Nephron (organoid): ENCODE data around the gene TMEM132A.

ENCODE experiments used
- H3K27ac Mint-ChIP-seq, 3 experiments: 2 replicates each; pipeline ENCODE4 v1.8.0; 2020; ENCODE audit warnings: mixed read lengths in 3 of 3, mild to moderate bottlenecking in 2 of 3, moderate library complexity in 1 of 3
- H3K27me3 Mint-ChIP-seq: 2 replicates; pipeline ENCODE4 v1.8.0; 2021; ENCODE audit warnings: low read depth, mild to moderate bottlenecking, moderate library complexity, mixed read lengths
- H3K36me3 Mint-ChIP-seq: 2 replicates; pipeline ENCODE4 v1.8.0; 2020; ENCODE audit warnings: low read depth, mixed read lengths
- H3K4me1 Mint-ChIP-seq: 2 replicates; pipeline ENCODE4 v1.8.0; 2020; ENCODE audit warnings: mixed read lengths
- H3K4me3 Mint-ChIP-seq, 3 experiments: 2 replicates each; pipeline ENCODE4 v1.8.0; 2020; ENCODE audit warnings: mild to moderate bottlenecking in 3 of 3, mixed read lengths in 3 of 3, moderate library complexity in 2 of 3
- H3K9me3 Mint-ChIP-seq: 2 replicates; pipeline ENCODE4 v1.8.0; 2020; ENCODE audit warnings: mixed read lengths
- TF ChIP-seq, protein P1 (sequence below), 3 experiments: fragments of 200-600 bp; sonication (generic); IDR thresholded peaks; one replicate each; pipeline ENCODE4 v1.5.0; 2021; ENCODE audit warnings: antibody characterized with exemption in 3 of 3; ENCODE audit not compliant: unreplicated experiment in 3 of 3

The TMEM132A gene

DNA sequence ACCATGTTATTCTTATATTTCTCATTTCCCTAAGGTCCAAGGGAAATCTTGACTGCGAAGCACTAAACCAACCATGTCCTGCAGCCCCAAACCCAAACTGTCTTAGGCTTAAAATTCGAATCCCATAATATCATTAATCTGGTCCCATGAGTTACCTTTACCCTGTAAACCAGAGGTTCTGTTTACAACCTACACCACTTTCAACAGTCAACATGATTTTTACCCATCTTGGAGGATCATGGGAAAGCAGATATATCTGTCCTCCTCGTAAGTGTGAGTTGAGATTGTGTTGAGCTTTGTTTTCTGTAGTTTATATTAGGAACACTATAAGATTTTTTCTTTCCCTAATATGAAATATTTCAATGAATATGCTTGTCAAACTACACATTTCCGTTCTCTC lies 24.3 kb upstream of the TMEM132A start:
- H3K4me1 Mint-ChIP-seq = peaks cover 11% of the 10 kb centered on the region
- no peaks in the 10 kb centered on the region for H3K27me3 Mint-ChIP-seq
- H3K36me3 Mint-ChIP-seq = peaks cover 74% of the 10 kb centered on the region
- H3K9me3 Mint-ChIP-seq = no peaks in the 10 kb centered on the region
- TF ChIP-seq, protein P1, sequence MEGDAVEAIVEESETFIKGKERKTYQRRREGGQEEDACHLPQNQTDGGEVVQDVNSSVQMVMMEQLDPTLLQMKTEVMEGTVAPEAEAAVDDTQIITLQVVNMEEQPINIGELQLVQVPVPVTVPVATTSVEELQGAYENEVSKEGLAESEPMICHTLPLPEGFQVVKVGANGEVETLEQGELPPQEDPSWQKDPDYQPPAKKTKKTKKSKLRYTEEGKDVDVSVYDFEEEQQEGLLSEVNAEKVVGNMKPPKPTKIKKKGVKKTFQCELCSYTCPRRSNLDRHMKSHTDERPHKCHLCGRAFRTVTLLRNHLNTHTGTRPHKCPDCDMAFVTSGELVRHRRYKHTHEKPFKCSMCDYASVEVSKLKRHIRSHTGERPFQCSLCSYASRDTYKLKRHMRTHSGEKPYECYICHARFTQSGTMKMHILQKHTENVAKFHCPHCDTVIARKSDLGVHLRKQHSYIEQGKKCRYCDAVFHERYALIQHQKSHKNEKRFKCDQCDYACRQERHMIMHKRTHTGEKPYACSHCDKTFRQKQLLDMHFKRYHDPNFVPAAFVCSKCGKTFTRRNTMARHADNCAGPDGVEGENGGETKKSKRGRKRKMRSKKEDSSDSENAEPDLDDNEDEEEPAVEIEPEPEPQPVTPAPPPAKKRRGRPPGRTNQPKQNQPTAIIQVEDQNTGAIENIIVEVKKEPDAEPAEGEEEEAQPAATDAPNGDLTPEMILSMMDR (IDR thresholded peaks at IDR 0.05; ENCODE audit: unreplicated experiment in 3 of 3) = no peak
- no peak overlapping the region for H3K27ac Mint-ChIP-seq
- H3K4me3 Mint-ChIP-seq = no peak overlapping the region

DNA sequence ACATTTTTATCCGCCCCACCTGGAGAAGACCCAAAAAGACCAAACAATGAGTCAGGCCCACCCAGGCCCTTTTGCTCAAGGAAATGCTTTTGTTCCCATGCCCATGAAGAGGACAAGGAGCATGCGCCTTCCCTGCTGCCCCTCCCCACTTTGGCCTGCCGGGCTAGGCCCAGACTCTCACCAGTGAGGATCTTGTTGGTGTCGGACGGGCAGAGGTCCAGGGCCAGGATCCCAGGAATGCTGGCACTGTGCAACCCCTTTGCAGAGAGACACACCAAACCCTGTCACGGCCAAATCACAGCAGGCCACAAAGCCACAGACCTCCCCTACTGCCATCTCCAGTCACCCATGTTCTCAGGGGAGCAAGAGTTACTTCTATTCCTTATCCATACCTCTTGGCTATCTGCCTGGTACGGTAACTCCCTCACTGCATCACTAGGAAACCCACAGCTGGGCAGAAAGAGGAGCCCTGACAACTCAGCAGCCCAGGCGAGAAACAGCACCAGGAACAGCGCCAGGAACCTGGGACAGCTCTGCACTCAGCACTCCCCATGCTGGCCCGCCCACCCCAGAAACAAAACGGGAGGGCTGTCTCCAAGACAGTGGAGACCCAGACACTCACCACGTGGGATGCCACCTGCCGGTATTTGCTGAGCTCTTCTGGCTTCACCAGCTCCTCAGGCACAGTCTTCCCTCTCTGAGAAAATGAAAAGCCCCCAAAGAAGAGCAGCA lies 23.4 kb upstream of the TMEM132A start:
- Mint-ChIP-seq H3K4me3 (no peak overlapping the region), H3K27ac (no peak overlapping the region), H3K36me3 (peaks cover 65% of the 10 kb centered on the region), H3K27me3 (no peaks in the 10 kb centered on the region), H3K4me1 (peaks cover 20% of the 10 kb centered on the region), H3K9me3 (no peaks in the 10 kb centered on the region)
- TF ChIP-seq, protein P1 (IDR thresholded peaks at IDR 0.05; ENCODE audit: unreplicated experiment in 3 of 3) = no peak

DNA sequence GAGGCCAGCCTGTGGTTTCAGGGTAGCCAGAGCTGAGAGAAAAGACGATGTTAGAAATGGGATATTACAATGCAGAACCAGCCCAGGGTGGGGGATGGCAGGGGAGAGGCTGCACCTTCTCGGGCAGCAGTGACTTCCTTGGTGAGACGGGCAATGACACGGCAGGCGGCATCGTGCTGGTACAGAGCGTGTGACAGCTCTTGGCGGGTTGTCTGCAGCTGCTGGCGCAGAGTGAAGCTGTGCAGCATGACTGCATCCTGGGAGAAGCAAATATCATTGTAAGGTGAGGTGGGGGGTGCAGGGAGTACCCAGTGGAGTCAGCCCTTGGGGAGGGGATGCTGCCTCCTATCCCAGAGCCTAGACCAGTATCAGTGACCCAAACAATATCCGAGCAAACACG lies 21.6 kb upstream of the TMEM132A start:
- Mint-ChIP-seq H3K4me3 (peak overlapping the region in 2 of 3 experiments; percentile 61 to 72), H3K4me1 (peaks cover 32% of the 10 kb centered on the region), H3K36me3 (peaks cover 50% of the 10 kb centered on the region), H3K9me3 (no peaks in the 10 kb centered on the region), H3K27ac (no peak overlapping the region), H3K27me3 (no peaks in the 10 kb centered on the region)
- TF ChIP-seq, protein P1 (IDR thresholded peaks at IDR 0.05; ENCODE audit: unreplicated experiment in 3 of 3) = no peak

DNA sequence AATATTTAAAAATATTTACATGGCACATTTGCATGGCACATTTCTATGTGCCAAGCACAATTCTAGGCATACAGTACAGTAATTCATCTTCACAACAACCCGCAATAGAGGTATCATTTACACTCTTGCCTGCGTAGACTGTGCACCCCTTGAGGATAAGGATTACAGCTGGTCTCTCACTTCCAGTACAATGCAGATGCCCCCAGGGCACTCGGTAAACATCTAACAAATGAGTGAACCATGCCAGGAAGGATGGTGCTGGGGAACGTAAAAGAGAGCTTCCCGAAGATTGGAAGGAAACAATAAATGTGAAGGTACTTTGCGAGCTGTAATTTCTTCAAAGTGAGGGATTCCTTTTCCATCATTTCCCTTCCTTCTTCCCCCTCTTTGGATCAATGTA lies 19.2 kb upstream of the TMEM132A start:
- no peaks in the 10 kb centered on the region for H3K9me3 Mint-ChIP-seq
- H3K4me1 Mint-ChIP-seq = peaks cover 32% of the 10 kb centered on the region
- peaks cover 5% of the 10 kb centered on the region for H3K27me3 Mint-ChIP-seq
- H3K4me3 Mint-ChIP-seq = peak overlapping the region; percentile 86 to 94 (median 90)
- TF ChIP-seq, protein P1 (IDR thresholded peaks at IDR 0.05; ENCODE audit: unreplicated experiment in 3 of 3) = no peak
- peak overlapping the region; percentile 39 to 95 (median 61) for H3K27ac Mint-ChIP-seq
- H3K36me3 Mint-ChIP-seq = peaks cover 29% of the 10 kb centered on the region

DNA sequence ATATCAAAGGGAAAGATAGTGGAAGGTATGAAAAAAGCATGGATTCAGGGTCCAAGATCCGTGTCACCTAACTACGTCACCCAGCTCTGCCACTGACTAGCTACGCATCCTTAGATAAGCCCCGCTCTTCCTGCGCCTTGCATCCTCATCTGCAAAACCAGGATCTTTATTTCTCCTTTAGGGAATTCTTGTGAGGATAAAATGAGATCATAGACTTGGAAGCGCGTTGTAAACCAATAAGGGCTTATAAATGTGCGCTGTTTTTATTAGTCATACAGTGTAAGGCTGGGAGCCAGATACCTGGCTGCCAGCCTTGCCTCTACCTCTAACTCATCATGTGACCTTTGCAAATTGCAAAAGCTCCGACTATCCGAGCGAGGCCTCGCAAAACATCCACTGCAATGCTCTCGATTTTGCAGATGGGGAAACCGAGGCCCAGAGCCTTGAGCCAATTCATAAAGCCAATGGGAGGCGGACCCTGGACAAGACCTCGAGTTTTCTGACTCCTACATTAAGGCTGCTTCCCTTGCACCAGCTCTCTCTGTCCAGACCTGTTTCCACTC lies 18.6 kb upstream of the TMEM132A start:
- no peaks in the 10 kb centered on the region for H3K9me3 Mint-ChIP-seq
- TF ChIP-seq, protein P1 (IDR thresholded peaks at IDR 0.05; ENCODE audit: unreplicated experiment in 3 of 3) = no peak
- peak overlapping the region; percentile 39 to 95 (median 61) for H3K27ac Mint-ChIP-seq
- peak overlapping the region; percentile 86 to 94 (median 90) for H3K4me3 Mint-ChIP-seq
- H3K27me3 Mint-ChIP-seq = peaks cover 5% of the 10 kb centered on the region
- peaks cover 32% of the 10 kb centered on the region for H3K4me1 Mint-ChIP-seq
- H3K36me3 Mint-ChIP-seq = peaks cover 23% of the 10 kb centered on the region
